Vagina (tissue), 2 donors: ENCODE results near the gene ITPR1.

ENCODE experiments used
- CTCF ChIP-seq, 3 experiments: fragments of 450-650 bp in 2 of 3; fragments of 200-600 bp in 1 of 3; sonication (generic) in 1 of 3; IDR thresholded peaks; one replicate each; pipeline ENCODE4 v1.5.1; 2017 to 2019; ENCODE audit warnings: antibody characterized with exemption in 3 of 3, mild to moderate bottlenecking in 2 of 3, moderate library complexity in 2 of 3
- POLR2A ChIP-seq, 2 donors: fragments of 450-650 bp; IDR thresholded peaks; one replicate each; pipeline ENCODE4 v1.6.1; 2017; ENCODE audit warnings: antibody characterized with exemption in 2 of 2, mild to moderate bottlenecking in 2 of 2, moderate library complexity in 2 of 2
- POLR2AphosphoS5 ChIP-seq, 2 donors: sonication (generic); formaldehyde crosslinking; IDR thresholded peaks; one replicate each; pipeline ENCODE4 v1.9.0; 2017; ENCODE audit warnings: antibody characterized with exemption in 2 of 2, mild to moderate bottlenecking in 2 of 2, low read depth in 1 of 2; ENCODE audit not compliant: insufficient read depth in 1 of 2

- TF ChIP-seq CTCF (IDR thresholded peaks at IDR 0.05) (no peak), POLR2A (IDR thresholded peaks at IDR 0.05) (no peak), POLR2AphosphoS5 (IDR thresholded peaks at IDR 0.05; ENCODE audit: insufficient read depth in 1 of 2, low read depth in 1 of 2) (no peak)
Observed at GRCh38 chr3:4838621-4839022, 345.5 kb downstream of the ITPR1 start.
